HepG2 (cell line): ENCODE measurements around the gene GNAL. TPM values are rescaled to one million over a fixed set of nuclear protein-coding genes. Genes with fewer than 3 reads are reported as not detected.

ENCODE experiments used
- CC2D1A ChIP-seq: sonication (generic); formaldehyde crosslinking; IDR thresholded peaks from 2 replicates; pipeline ENCODE4 v1.8.1; 2023; ENCODE audit warnings: mild to moderate bottlenecking, missing genetic modification reagents
- ELF3 ChIP-seq: IDR thresholded peaks from 2 replicates; pipeline ENCODE4 v1.6.1; 2016; ENCODE audit warnings: missing genetic modification reagents, missing compliant biosample characterization
- FOXP4 ChIP-seq: sonication (generic); formaldehyde crosslinking; IDR thresholded peaks from 2 replicates; pipeline ENCODE4 v1.4.0; 2020; ENCODE audit warnings: missing genetic modification reagents
- HNRNPUL1 ChIP-seq: fragments of 200-400 bp; formaldehyde crosslinking; IDR thresholded peaks from 2 replicates; pipeline ENCODE4 v1.6.1; 2017; ENCODE audit warnings: low read depth, mild to moderate bottlenecking, low read length, moderate library complexity
- KAT2B ChIP-seq: fragments of 150-350 bp; IDR thresholded peaks from 2 replicates; pipeline ENCODE4 v1.6.1; 2014; ENCODE audit warnings: low read depth, low read length, borderline replicate concordance
- KLF6 ChIP-seq: IDR thresholded peaks from 2 replicates; pipeline ENCODE4 v1.8.0; 2016; ENCODE audit warnings: missing biosample characterization, missing genetic modification reagents
- KLF9 ChIP-seq: IDR thresholded peaks from 2 replicates; pipeline ENCODE4 v1.6.1; 2016; ENCODE audit warnings: low read depth
- MTF2 ChIP-seq: sonication (generic); formaldehyde crosslinking; IDR thresholded peaks from 2 replicates; pipeline ENCODE4 v1.5.0; 2020; ENCODE audit warnings: missing genetic modification reagents, borderline replicate concordance
- NR0B2 ChIP-seq: sonication (generic); formaldehyde crosslinking; IDR thresholded peaks from 2 replicates; pipeline ENCODE4 v1.4.0; 2020; ENCODE audit warnings: mild to moderate bottlenecking, missing genetic modification reagents
- NR2F1 ChIP-seq, 2 experiments: fragments of 450-650 bp in 1 of 2; formaldehyde crosslinking in 1 of 2; IDR thresholded peaks; 2 replicates each; pipeline versions ENCODE4 v1.5.0 to v1.6.1; 2016 to 2020; ENCODE audit warnings: mild to moderate bottlenecking in 1 of 2, missing compliant biosample characterization in 1 of 2, missing genetic modification reagents in 1 of 2, moderate library complexity in 1 of 2
- PPARG ChIP-seq: conservative IDR thresholded peaks from 2 replicates; pipeline ENCODE4 v1.6.1; 2016; ENCODE audit warnings: missing biosample characterization, missing genetic modification reagents
- RFXANK ChIP-seq: IDR thresholded peaks from 2 replicates; pipeline ENCODE4 v1.6.1; 2016
- SP140L ChIP-seq: sonication (generic); formaldehyde crosslinking; IDR thresholded peaks from 2 replicates; pipeline ENCODE4 v1.4.0; 2020; ENCODE audit warnings: missing genetic modification reagents, borderline replicate concordance
- TBX2 ChIP-seq: sonication (generic); formaldehyde crosslinking; IDR thresholded peaks from 2 replicates; pipeline ENCODE4 v1.5.0; 2020; ENCODE audit warnings: missing genetic modification reagents, mild to moderate bottlenecking, borderline replicate concordance
- THAP11 ChIP-seq: IDR thresholded peaks from 2 replicates; pipeline ENCODE4 v1.6.1; 2016; ENCODE audit warnings: missing biosample characterization, missing genetic modification reagents
- ZBTB21 ChIP-seq: sonication (generic); formaldehyde crosslinking; IDR thresholded peaks from 2 replicates; pipeline ENCODE4 v1.4.0; 2020; ENCODE audit warnings: missing genetic modification reagents
- ZEB1 ChIP-seq: IDR thresholded peaks from 2 replicates; pipeline ENCODE4 v1.6.1; 2012; ENCODE audit warnings: mild to moderate bottlenecking, low read depth, inconsistent platforms; ENCODE audit not compliant: insufficient replicate concordance
- ZNF549 ChIP-seq: sonication (generic); formaldehyde crosslinking; IDR thresholded peaks from 2 replicates; pipeline ENCODE4 v1.5.0; 2020; ENCODE audit warnings: missing genetic modification reagents
- ZNF597 ChIP-seq: sonication (generic); formaldehyde crosslinking; IDR thresholded peaks from 2 replicates; pipeline ENCODE4 v1.5.0; 2020; ENCODE audit warnings: missing genetic modification reagents
- ZNF616 ChIP-seq: sonication (generic); formaldehyde crosslinking; IDR thresholded peaks from 2 replicates; pipeline ENCODE4 v1.5.0; 2020; ENCODE audit warnings: low read depth, mild to moderate bottlenecking, missing genetic modification reagents
- polyA plus RNA-seq, 8 experiments: library from polyadenylated mRNA; depleted of rRNA in 3 of 8; stranded (reverse) in 7 of 8; unstranded in 1 of 8; fragments of >200 nt; fragmentation: Illumina TruSeq in 4 of 8; extraction: Trizol in 4 of 8; gene quantifications; 2 replicates each; pipeline versions ENCODE4 v1.2.1 to v1.2.3, GENCODE V29; 2011 to 2016; ENCODE audit warnings: low read depth in 4 of 8, missing spikeins in 1 of 8, mixed read lengths in 1 of 8; ENCODE audit not compliant: insufficient read depth in 1 of 8
- total RNA-seq, 5 experiments: library from RNA; depleted of rRNA; stranded (reverse); fragments of >200 nt; fragmentation: Illumina TruSeq; extraction: Trizol; gene quantifications; 2 replicates each; pipeline ENCODE4 v1.2.3, GENCODE V29; 2016; ENCODE audit warnings: low read depth in 1 of 5
- TF ChIP-seq, protein P1 (sequence below): sonication (generic); formaldehyde crosslinking; IDR thresholded peaks from 2 replicates; pipeline ENCODE4 v1.4.0; 2020; ENCODE audit warnings: mild to moderate bottlenecking, missing genetic modification reagents
- TF ChIP-seq, protein P2 (sequence below), 2 experiments: sonication (generic) in 1 of 2; formaldehyde crosslinking in 1 of 2; IDR thresholded peaks; 2 replicates each; pipeline versions ENCODE4 v1.5.1 to v1.6.1; 2011 to 2020; ENCODE audit warnings: borderline replicate concordance in 1 of 2, low read depth in 1 of 2, low read length in 1 of 2, mild to moderate bottlenecking in 1 of 2, missing genetic modification reagents in 1 of 2, moderate library complexity in 1 of 2

Gene GNAL
- total and polyA plus RNA-seq, 2 of the 13 experiments (the other 11 are each of a cell fraction or from before 2014, with no cell fraction given): 0.87 to 1.4 TPM

DNA sequence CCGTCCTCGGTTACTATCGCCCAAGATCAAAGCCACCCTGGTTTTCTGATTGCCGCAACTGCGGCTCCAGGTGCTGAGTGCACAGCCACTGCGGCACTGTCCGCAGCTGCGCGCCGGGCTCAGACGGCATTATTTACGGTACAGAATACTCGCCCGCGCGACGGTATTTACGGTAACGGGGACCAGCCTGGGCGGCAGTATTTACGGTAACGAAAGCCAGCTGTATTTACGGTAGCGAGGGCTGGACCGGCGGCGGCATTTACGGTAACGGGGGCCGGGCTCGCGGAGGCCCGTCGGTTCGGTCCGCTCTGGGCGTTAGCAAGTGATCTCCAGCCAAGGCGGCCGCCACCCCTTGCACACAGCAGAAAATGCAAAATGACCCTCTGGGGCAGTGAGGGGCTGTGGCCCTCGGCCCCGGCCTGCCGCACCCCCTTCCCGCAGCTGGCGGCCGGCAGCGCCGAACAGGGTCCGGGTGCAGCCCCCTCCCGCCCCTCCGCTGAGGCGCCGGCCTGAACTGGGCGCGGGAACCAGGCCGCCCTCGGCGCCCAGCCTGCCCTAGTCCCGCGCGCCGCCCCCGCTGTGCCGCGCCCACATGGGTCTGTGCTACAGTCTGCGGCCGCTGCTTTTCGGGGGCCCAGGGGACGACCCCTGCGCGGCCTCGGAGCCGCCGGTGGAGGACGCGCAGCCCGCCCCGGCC, at the start of gene GNAL (continued):
- TF ChIP-seq THAP11 (peak; percentile 25; the same call in 1 of the 2 replicates), PPARG (CRISPR knock-in tag) (no peak), TBX2 (no peak), ELF3 (CRISPR knock-in tag) (0 out of 2 replicates have a peak, but pooled peaks have one; percentile 17), KAT2B (no peak), MTF2 (CRISPR knock-in tag) (peak; percentile 96), ZBTB21 (CRISPR knock-in tag) (no peak), RFXANK (CRISPR knock-in tag) (no peak), ZNF549 (no peak), NR0B2 (no peak), SP140L (CRISPR knock-in tag) (no peak), KLF6 (no peak), HNRNPUL1 (no peak), NR2F1 (CRISPR knock-in tag; IDR thresholded peaks at IDR 0.05) (no peak), KLF9 (CRISPR knock-in tag) (no peak), FOXP4 (CRISPR knock-in tag) (peak; percentile 24; the same call in 1 of the 2 replicates), ZNF597 (CRISPR knock-in tag) (no peak), ZNF616 (CRISPR knock-in tag) (no peak; the same call in 1 of the 2 replicates), CC2D1A (CRISPR knock-in tag) (no peak), ZEB1 (no peak)
- TF ChIP-seq, protein P1, sequence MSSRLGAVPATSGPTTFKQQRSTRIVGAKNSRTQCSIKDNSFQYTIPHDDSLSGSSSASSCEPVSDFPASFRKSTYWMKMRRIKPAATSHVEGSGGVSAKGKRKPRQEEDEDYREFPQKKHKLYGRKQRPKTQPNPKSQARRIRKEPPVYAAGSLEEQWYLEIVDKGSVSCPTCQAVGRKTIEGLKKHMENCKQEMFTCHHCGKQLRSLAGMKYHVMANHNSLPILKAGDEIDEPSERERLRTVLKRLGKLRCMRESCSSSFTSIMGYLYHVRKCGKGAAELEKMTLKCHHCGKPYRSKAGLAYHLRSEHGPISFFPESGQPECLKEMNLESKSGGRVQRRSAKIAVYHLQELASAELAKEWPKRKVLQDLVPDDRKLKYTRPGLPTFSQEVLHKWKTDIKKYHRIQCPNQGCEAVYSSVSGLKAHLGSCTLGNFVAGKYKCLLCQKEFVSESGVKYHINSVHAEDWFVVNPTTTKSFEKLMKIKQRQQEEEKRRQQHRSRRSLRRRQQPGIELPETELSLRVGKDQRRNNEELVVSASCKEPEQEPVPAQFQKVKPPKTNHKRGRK: no peak
- TF ChIP-seq, protein P2, sequence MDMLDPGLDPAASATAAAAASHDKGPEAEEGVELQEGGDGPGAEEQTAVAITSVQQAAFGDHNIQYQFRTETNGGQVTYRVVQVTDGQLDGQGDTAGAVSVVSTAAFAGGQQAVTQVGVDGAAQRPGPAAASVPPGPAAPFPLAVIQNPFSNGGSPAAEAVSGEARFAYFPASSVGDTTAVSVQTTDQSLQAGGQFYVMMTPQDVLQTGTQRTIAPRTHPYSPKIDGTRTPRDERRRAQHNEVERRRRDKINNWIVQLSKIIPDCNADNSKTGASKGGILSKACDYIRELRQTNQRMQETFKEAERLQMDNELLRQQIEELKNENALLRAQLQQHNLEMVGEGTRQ (IDR thresholded peaks at IDR 0.05; ENCODE audit: low read depth, low read length): no peak
- TF ChIP-seq, protein P2 (CRISPR knock-in tag; IDR thresholded peaks at IDR 0.05; ENCODE audit: borderline replicate concordance): no peak
